ENCODE measurements around the gene MAPT.
"Not testable (repeated sequence)": the region's sequence is repeated elsewhere in the genome, so short reads cannot be mapped to it uniquely, and the experiment has no call there.

The MAPT gene

DNA sequence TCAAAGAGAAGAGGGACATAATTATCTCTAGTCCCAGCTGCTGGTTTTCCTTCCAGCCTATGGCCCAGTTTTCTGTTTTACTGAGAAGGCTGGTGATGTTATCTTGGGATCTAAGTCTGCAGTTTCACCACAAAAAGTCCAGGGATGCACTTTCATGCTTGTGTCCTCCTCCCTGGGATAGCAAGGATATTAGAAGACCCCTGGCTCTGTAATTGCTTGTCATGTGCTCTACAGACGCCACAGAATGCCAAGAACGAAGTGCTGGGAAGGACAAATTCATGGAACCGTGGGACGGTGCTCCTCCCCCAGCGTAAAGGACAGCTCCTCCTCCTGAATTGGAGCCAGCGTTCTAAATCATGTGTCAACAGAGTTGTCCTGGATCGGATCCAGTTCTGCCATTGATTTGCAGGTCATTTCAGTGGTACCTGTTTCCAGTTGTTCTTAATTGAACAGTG lies 8.6 kb downstream of the MAPT start:
- DNase-seq = no peak

DNA sequence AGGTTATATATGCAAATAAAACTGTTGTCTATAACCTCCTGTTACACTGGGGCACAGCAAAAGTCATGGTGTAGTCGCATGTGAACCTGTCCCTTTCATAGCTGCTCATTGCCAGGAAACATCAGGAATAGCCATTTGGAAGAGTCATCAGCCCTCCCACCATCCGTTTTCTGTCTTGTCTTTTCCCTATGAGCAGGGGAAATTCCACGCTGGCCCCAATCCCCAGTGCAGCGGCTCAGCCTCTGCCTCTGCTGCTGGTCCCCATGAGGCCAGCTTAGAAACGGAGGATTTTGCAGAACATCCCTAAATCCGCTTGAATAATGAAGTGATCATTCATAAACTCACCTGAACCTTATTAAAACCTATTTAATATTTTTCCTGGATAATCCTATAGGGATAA lies 10.5 kb downstream of the MAPT start:
- DNase-seq = no peak

DNA sequence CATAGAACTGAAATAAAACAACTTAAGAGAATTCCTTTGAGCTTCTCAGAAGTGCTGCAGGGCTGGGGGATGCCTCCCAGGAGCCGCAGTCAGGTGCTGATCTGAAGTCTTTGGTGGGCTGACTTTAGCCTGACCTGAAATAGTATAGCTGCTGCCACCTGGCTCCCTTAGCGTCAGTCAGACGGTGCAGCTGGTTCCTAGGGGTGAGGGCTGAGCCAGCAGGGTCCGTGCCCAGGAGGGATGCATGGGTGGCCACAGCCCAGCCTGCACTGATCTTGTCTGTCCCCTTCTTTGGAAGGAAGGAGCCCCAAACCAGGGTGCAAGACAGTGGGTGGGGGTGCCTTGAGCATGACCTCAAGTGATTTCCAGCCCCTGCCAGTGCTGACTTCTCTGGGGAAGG lies 11.5 kb downstream of the MAPT start:
- no peak for DNase-seq

DNA sequence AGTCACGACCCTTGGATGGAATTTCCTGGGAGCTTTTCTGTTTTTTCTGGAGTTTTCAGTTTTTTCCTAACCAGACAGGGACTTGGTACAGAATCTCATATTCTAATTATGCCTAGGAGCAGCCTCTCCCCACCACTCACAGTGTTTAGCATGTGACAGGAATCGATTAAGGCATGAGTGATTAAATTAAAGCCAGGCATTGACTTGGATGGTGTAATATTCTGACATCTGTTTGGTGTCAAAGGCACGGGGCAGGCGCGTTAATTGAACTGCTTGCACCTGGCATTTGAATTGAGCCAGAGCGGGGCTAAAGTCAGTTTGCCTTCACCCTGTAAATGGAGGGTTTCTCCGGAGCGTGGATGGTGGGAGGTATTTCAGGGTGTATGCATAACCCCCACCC lies 11.9 kb downstream of the MAPT start:
- DNase-seq = peak; percentile 14

DNA sequence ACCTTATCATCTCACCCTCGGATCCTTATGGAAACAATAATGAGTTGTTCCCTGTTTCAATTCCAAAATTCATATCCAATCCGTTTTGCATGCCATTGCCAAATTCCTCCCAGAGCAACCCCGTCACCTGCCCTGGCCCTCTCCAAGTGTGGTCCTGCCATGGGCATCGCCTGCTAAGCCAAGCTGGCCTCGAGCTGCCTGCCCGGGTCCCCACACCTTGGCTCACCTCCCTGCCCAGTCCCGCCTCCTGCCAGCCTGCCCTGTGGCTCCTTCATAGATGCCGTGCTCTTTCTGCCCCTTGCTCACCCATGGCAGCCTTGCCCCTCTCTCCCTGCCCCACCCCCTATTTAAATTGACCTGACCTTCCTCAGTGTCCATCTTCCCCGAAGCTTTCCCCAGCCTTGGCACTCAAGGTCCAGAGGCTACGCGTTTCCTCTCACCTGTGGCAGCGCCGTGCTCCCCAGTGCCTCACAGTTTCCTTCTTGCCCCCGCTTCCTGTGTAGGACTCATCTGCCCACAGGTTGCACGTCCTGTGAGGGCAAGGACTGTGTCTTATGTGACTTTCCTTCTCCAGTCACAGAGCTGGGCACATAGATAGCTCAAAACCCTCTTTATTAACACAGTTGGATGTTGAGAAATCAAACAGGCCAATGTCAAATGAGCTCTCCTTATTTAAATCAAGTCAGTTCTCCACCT lies 12.7 kb downstream of the MAPT start:
- no peak for DNase-seq

DNA sequence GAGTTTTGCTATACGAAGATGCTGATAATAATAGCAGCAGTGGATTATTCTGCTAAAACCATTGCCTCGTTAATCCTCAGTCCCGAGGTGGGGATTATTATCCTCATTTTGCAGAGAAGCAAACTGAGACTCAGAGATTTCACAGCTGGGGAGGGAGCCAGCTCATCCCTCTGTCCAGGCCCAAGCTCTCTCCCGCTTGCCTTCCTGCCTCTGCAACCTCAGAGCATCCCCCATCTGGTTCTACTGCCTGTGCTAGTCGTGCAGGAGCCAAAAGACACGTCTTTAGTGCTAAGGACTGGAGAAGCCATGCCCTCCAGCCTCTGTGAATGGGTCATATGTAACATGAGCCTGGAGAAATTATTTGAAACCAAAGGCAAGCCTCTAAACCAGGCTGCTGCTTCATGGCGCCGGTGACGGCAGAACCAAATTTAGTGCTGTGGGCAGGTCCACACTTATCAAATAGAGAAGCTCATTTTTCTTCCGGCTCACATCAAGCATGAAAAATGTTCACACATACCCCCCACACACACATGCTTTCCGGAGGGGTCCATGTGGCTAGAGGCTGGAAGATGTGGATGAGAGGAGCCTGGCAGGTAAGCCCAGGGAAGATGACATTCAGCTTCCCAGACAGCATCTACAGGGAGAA lies 13.5 kb downstream of the MAPT start:
- no peak for DNase-seq

DNA sequence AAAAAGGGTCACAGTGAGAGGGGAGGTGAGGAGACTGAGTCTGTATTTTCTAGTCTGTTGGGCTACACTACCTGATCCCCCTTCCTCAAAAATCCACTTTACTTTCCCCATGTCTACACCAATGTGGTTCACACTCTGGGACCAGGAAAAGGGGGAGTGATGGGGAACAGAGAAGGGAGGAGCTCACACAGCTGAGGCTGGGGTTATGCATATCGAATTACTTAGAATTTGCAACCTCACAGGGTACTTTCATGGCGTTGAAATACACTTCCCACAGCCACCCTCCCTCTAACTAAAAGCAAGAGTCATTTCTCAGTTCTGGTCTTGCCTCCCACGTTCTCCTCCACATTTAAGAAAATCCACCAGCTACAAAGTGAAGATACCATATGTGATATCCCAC lies 14.1 kb downstream of the MAPT start:
- no peak for DNase-seq

DNA sequence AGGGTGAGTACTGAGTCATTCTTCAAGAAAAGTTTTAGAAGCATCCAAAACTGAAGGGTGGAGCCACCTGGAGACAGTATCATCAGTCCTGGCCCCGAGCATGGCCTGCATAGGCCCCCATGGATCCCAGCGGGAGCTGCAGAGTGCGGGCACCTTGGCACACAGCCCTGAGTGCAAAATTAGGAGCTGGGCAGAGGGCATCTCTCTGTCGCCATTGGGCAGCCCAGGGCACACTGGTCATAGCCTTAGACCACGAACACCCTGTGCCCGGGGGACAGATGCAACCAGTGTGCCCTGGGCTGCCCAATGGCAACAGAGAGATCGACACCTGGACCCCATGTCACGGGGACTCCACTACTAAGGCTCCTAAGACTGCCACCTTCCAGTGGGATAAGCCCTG lies 14.6 kb downstream of the MAPT start:
- no peak for DNase-seq

DNA sequence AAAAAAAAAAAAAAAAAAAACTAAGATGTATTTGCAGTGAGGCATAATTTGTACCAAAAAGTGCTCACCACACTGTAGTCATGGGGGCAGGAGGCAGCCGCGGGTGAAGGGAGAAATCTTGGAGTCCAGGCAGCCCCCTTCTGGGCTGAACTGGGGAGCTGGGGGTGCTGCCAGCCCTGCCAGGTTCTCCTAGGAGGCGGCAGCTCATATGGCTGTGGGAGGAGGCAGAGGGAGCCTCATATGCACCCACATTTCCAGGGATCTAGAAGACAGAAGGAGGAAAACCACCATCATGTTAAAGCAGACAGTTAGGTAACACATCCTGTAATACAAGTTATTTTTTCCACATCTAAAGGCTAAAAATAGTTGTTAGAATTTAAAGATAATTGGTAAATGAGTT lies 16.3 kb downstream of the MAPT start:
- DNase-seq = no peak

DNA sequence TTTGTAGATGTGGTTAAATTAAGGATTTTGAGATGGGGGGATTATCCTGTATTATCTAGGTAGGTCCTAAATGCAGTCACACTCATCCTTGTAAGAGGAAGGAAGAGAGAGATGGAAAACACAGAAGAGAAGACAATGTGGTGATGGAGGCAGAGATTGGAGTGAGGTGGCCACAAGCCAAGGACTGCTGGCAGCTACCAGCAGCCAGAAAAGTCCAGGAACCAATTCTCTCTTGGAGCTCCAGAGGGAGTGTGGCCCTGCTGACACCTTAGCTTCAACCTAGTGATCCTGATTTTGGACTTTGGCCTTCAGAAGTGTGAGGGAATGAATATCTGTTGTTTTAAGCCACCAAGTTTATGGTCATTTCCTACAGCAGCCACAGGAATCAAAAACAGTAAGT lies 18.0 kb downstream of the MAPT start:
- no peak for DNase-seq

DNA sequence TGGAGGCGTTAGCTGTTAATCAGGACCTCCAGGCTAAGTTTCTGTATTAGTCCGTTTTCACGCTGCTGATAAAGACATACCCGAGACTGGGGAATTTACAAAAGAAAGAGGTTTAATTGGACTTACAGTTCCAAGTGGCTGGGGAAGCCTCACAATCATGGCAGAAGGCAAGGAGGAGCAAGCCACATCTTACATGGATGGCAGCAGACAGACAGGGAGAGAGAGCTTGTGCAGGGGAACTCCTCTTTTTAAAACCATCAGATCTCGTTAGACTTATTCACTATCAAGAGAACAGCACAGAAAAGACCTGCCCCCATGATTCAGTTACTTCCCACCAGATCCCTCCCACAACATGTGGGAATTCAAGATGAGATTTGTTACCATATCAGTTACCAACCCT lies 18.7 kb downstream of the MAPT start:
- not testable (repeated sequence) for DNase-seq

DNA sequence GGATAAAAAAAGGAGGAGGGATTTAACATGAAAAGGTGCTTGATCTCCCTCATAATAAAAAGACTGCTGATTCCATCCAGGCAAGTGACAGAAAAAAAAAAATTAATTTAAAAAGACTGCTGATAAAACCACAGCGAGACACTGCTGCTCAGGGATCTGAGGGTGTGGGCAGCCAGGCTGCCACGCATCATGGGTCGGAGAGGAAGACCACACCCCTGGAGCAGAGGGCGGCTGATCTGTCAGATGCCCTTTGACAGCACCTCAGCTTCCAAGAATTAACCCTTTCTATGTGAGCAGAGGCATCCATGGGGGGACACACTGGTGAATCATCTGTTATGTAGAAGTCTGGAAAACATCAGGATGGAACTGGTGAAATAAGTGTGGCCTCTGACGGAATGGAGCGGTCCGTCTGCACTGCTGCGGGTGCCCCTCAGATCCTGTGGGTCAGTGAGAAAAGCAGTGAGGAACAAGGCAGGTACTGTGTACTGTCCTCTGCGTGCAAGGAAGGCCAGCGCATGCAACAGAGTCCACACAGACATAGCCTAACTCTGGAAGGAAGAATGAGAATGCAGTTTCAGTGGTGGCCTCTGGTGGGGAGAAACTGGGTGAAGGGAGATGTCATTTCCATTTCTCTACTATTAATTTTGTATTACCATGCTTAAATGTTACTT lies 19.8 kb downstream of the MAPT start:
- no peak for DNase-seq

DNA sequence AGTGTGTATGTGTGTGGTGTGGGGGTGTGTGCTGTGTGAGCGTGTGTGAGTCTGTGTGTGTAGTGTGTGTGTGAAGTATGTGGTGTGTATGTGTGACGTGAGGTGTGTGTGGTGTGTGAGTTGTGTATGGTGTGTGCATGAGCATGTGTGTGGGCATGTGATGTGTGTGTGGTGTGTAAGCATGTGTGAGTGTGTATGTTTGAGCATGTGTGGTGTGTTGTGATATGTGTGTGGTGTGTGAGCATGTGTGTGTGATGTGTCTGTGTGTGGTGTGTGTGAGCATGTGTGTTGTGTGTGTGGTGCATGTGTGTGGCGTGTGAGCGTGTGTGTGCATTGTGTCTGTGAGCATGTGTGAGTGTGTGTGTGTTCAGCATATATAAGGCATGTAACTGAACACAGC lies 20.9 kb downstream of the MAPT start:
- DNase-seq = no peak

DNA sequence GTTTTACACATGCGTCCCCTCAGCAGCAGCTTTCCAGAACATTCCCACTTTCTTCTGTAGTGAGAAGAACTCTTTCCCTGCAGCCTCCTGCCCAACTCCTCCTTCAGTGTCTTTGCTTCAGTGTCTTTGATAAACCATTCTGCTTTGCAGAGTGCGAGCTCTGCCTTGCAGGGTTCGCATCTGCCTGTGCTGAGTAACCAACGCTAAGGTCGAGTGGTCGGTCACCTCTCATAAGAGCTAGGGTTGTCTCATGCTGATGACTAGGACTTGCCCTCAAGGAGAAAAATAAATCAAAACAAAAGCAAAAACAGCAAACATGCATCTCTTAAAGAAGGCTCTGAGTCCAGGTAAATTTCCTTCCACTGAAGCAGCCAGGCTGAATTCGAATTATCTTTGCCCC lies 22.7 kb downstream of the MAPT start:
- no peak for DNase-seq

DNA sequence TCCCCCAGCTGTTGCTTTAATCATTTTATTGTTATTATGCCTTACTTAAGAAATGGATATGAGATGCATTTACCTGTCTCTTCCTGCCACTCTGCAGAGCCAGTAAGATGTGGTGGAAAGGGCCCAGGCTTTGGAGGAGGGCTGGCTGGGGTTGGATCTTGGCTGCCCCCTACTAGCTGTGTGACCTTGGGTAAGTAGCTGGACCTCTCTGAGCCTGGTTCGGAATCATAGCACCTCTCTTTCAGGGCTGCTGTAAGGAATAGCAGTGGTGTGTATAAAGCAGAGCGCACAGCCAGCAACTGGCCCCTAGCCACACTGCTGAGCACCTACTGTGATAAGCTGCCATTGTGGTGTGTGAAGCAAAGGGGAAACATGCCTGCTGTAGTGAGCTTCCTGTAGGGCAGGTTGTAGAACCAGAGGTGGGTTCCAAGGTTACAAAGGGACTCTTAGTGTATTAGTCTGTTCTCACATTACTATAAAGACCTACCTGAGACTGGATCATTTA lies 23.9 kb downstream of the MAPT start:
- no peak for DNase-seq

DNA sequence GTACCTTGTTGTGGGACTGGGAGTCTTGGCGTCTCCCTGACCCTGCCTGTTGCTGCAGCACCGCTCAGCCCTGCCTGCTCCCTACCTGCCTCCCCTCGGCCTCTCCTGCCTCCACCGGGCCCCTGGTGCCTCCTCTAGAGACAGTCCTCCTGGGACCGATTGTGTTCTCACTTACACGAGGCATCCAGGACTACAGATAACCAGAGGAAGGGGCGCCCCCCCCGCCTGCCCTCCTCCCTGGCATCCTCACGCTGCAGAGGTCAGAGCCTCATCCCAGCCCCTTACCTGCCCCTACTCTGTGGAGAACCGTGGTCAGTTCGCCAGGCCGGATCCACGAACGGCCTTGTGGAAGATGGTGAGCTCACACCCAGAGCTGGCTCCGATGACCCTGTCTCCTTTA lies 24.8 kb downstream of the MAPT start:
- DNase-seq = no peak

DNA sequence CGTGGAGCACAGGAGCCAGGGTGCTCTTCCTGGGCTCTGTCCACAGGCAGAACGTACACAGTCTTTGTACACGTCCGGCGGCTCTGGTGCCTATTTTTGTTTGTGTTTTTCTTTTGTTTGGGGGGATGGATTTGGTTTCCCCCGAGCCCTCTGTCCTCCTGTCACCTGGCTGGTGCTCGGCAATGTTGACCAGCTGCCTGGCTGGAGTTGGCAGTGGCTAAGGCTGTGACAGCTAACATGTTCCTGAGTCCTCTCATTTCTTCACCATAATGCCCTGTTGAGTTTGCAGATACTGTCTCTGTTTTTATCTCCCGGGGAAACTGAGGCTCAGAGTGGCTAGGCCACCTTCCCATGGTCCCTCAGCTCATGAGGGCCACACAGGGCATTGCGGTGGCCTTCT lies 25.7 kb downstream of the MAPT start:
- DNase-seq = no peak

DNA sequence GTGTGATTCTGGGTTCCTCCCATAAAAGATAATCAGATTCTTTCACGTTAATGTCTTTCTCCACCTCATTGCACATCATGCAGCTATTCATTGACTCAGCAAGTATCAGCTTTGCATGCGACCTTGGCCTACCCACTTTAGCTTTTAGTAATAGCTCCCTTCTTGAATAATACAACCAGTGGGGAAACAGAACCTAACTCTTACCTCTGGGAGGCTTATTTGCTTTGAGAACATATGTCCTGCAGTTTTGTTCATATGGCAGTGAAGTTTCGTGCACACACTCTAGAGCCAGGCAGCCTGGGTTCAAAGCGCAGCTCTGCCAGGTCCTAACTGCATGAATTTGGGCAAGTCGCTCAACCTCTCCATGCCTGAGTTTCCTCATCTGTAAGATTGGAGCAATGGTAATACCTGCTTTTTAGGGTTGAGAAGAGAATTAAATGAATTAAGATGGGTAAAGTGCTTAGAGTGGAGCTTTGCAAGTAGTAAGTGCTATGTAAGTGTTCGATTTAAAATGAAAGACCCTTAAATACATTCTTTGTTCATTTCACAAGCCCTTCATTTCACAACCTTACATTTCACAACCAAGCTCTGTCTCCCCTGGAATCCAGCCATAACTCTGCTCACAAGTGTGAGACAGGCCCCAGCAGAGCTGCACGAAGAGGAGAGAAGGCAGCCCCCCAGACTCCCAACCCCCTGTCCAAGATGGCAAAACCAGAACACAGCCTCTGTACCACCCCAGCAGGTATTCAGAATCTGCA lies 29.3 kb downstream of the MAPT start:
- no peak for DNase-seq

DNA sequence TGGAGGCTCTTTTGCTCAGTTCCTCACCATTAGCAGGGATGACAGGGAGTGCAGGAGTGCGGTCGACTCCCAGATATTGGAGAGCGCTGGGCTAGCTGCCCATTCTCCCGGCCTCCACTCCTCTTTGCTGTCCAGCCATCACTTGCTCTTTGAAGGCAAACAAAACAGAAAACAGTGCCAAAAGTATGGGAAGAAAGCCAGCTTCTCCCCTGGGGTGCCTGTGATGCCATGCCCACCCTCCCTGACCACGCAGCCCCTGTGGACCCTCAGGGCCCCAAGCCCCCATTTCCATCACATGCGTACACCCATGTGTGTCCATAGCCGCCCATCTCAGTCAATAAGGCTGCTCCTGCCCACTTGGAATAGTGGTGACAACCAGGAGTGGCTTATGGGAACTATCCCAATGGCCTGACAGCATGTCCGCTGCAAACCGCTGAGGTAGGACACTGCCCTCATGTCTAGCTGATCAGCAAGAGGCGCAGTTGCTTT lies 30.0 kb downstream of the MAPT start:
- DNase-seq = no peak

DNA sequence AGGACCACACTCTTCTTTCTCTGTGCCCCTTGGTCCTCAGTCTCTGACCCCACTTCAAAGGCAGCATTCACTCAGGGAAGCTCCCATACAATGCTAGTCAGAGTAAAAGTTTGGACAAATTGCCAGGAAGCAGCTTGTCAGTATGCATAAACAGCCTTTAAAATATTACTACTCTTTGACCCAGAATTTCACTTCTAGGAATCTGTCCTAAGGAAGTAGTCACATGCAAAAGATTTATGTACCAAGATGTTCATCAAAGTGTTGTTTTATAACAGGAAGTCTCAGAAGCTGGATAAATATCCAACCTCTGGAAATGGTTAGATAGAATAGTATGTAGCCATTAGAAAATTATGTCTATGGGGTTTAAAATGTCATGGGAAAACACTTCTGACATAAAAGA lies 31.0 kb downstream of the MAPT start:
- no peak for DNase-seq

DNA sequence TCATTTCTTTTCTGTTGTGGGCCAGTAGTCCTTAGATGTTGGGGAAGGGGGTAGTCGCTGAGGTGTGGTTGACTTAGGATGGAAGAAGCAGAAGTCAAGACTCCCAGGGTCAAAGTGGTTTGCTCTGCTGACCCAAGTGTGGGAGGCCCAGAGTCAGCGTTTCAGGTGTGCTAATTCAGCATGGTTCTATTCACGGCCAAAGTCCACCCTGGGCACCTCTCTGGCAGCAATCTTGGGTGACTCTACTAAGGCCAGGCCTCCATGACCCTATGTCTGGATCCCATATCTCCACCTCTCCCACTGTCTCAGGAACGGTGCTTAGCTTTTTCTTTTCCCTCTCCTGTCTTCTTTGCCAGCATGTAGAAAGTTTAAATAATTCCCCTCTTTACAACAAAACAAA lies 32.9 kb downstream of the MAPT start:
- no peak for DNase-seq

DNA sequence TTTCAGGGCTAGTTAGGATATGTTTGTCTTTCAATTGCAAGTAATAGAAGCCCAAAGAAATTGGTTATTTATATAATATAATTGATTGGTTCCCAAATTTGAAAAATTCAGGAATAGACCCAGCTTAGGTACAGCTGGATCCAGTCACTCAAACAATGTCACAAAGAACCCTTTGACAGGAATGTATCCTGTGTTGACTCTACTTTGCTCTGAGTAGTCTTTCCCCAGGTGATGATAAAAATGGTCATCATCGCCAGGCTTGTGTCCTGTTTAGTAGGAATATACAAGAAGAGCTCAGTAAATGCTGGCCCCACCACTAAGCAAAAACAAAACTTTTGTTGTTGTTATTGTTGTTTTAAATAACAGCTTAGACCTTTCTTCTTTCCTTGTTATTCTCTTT lies 35.0 kb downstream of the MAPT start:
- no peak for DNase-seq

DNA sequence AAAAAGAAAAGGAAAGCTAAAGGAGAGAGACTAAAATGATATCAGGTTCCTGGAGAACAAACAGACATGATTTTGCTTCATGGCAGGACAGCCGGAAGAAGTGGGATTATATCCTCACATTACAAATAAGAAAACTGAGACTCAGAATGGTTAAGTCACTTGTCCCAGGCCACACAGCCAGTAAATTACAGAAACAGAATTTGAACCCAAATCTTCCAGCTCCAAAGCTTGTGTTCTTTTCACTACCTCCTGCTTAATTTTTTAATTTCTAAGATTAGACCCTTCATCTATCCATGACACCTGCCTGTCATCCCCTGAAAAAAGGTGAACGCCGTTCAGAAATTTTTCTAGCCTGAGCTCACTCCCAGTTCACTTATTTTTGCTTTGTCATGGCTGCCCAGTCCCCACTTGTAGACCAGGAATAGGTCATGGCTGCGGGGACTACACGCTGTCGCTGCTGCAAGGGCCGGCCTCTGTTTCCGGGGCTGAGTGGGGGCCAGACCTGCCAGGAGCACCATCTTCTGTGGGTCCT lies 36.1 kb downstream of the MAPT start:
- no peak for DNase-seq
